Measurements from ENCODE around the gene ANXA1. TPM values are rescaled to one million over a fixed set of nuclear protein-coding genes. Genes with fewer than 3 reads are reported as not detected.
A peak's percentile ranks its signal among the peaks of the same experiment; 100 is the strongest.

The ANXA1 gene
- total and polyA plus RNA-seq, 2 experiments from 2014 or later, result 1,002 to 1,010 TPM

DNA sequence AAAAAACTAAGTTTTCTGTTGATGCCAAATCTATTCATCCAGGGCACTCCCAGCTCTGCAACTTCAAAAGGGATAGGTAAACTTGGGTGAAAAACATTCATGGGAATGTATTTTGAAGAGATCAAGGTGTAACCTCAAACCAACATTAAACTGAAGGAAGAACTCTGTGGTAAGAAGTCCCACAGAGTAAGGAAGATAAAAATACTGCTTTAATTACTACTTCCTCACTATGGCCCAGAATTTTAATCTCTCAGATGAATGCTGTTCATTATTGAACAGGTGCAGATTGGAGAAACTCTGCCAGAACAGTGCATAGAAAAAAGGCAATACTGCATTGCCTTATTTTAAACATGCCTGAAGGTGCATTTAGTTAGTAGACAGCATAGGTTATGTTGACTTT is 37.6 kb upstream of the ANXA1 start:
- DNase-seq, result no peak
- TF ChIP-seq EZH2 (IDR thresholded peaks at IDR 0.05; ENCODE audit: insufficient read depth, poor library complexity, severe bottlenecking) (no peak), EZH2phosphoT487 (IDR thresholded peaks at IDR 0.05; ENCODE audit: insufficient read depth, low read depth) (no peak)
- no peak overlapping the region for H3K9ac ChIP-seq
- no peak overlapping the region for H3K4me2 ChIP-seq (ENCODE audit: unreplicated experiment)
- no peaks in the 10 kb centered on the region for H3K79me2 ChIP-seq (ENCODE audit: insufficient read depth)
- H3K4me1 ChIP-seq (ENCODE audit: insufficient read depth), result peaks cover 26% of the 10 kb centered on the region
- no peaks in the 10 kb centered on the region for H4K20me1 ChIP-seq (ENCODE audit: insufficient read depth)
- in situ Hi-C loops (cut with MboI), result no loop called here
- H3K4me3 ChIP-seq, result no peak overlapping the region
- H3K9me3 ChIP-seq (ENCODE audit: low read depth), result no peaks in the 10 kb centered on the region
- no peak overlapping the region for H2AFZ ChIP-seq
- H3K27ac ChIP-seq, result no peak overlapping the region
- H3K27me3 ChIP-seq (replicated peaks; ENCODE audit: insufficient read depth), result no peaks in the 10 kb centered on the region
- peaks cover 25% of the 10 kb centered on the region for H3F3A ChIP-seq (ENCODE audit: insufficient read depth)
- no peaks in the 10 kb centered on the region for H3K9me2 ChIP-seq (ENCODE audit: insufficient read depth)
- H3K36me3 ChIP-seq (ENCODE audit: low read depth), result no peaks in the 10 kb centered on the region

DNA sequence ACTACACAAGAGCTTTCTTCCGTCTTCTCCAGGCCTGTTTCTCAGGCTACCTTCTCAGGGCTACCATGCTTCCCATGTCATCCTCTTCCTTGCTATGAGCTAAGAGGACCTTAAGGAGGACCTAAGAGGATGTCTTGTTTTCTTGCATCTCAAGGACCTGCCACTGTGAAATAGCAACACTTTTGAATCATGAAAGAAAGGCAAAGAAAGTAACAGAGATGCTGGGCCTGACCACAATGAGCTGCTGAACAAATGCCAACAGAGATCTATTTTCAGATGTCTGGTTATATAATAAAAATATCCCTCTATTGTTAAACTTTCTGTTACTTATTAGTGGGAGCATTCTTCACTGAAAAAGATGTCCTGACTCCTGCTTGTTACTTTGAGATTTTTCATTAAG is 36.7 kb upstream of the ANXA1 start:
- Histone ChIP-seq H3K9me2 (ENCODE audit: insufficient read depth) (no peaks in the 10 kb centered on the region), H3K4me3 (no peak overlapping the region), H3F3A (ENCODE audit: insufficient read depth) (peaks cover 29% of the 10 kb centered on the region), H3K27me3 (replicated peaks; ENCODE audit: insufficient read depth) (no peaks in the 10 kb centered on the region), H3K4me1 (ENCODE audit: insufficient read depth) (peaks cover 35% of the 10 kb centered on the region), H3K9me3 (ENCODE audit: low read depth) (no peaks in the 10 kb centered on the region), H3K79me2 (ENCODE audit: insufficient read depth) (no peaks in the 10 kb centered on the region), H3K9ac (no peak overlapping the region), H3K4me2 (ENCODE audit: unreplicated experiment) (no peak overlapping the region), H3K36me3 (ENCODE audit: low read depth) (no peaks in the 10 kb centered on the region), H3K27ac (no peak overlapping the region), H2AFZ (no peak overlapping the region), H4K20me1 (ENCODE audit: insufficient read depth) (no peaks in the 10 kb centered on the region)
- WGBS, 2 experiments (ENCODE audit: low coverage in 1 of 2, low lambda C conversion rate in 2 of 2, missing lambda C conversion rate in 2 of 2), result 90 to 97% methylated on average over 1 of the region's 1 CpG
- DNase-seq, result no peak
- in situ Hi-C loops (cut with MboI), result no loop called here
- no peak for TF ChIP-seq EZH2phosphoT487 (IDR thresholded peaks at IDR 0.05; ENCODE audit: insufficient read depth, low read depth)

DNA sequence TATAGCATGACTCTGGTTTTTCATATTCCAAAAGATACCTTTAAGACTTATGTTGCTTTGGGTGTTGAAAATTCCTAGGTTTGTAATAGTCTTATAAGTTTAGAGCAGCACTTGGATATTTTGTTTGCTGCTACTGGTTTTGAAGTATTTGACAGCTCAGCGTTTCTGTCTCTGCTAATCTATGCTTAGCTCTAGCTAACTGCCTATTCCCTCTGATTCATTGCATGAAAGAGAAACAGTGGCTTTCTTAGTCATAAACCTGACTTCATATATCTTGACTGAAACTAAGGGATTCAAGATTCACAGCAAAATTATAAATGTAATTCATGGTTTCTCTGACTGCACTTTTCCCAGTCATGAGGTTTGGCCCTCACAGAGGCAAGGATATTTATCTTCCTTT is 35.6 kb upstream of the ANXA1 start:
- in situ Hi-C loops (cut with MboI), result no loop called here
- H3K27ac ChIP-seq, result peak overlapping the region; percentile 63
- H3K9ac ChIP-seq, result no peak overlapping the region
- H3K79me2 ChIP-seq (ENCODE audit: insufficient read depth), result no peaks in the 10 kb centered on the region
- peaks cover 36% of the 10 kb centered on the region for H3K4me1 ChIP-seq (ENCODE audit: insufficient read depth)
- H3K4me2 ChIP-seq (ENCODE audit: unreplicated experiment), result peak overlapping the region; percentile 19
- H3K4me3 ChIP-seq, result no peak overlapping the region
- H3K27me3 ChIP-seq (replicated peaks; ENCODE audit: insufficient read depth), result no peaks in the 10 kb centered on the region
- H3K36me3 ChIP-seq (ENCODE audit: low read depth), result no peaks in the 10 kb centered on the region
- H3K9me2 ChIP-seq (ENCODE audit: insufficient read depth), result no peaks in the 10 kb centered on the region
- DNase-seq, result peak; percentile 84
- no peak for TF ChIP-seq EZH2phosphoT487 (IDR thresholded peaks at IDR 0.05; ENCODE audit: insufficient read depth, low read depth)
- TF ChIP-seq EZH2 (IDR thresholded peaks at IDR 0.05; ENCODE audit: insufficient read depth, poor library complexity, severe bottlenecking), result no peak
- peaks cover 29% of the 10 kb centered on the region for H3F3A ChIP-seq (ENCODE audit: insufficient read depth)
- no peaks in the 10 kb centered on the region for H4K20me1 ChIP-seq (ENCODE audit: insufficient read depth)
- no peak overlapping the region for H2AFZ ChIP-seq
- 3 to 9% methylated on average over 1 of the region's 1 CpG for WGBS, 2 experiments (ENCODE audit: low coverage in 1 of 2, low lambda C conversion rate in 2 of 2, missing lambda C conversion rate in 2 of 2)
- H3K9me3 ChIP-seq (ENCODE audit: low read depth), result no peaks in the 10 kb centered on the region

GRCh38 chr9:73116880-73117279 is 34.8 kb upstream of the ANXA1 start:
- Histone ChIP-seq H3F3A (ENCODE audit: insufficient read depth) (peaks cover 29% of the 10 kb centered on the region), H3K36me3 (ENCODE audit: low read depth) (no peaks in the 10 kb centered on the region), H3K9me3 (ENCODE audit: low read depth) (no peaks in the 10 kb centered on the region), H3K4me3 (no peak overlapping the region), H3K9ac (no peak overlapping the region), H3K4me1 (ENCODE audit: insufficient read depth) (peaks cover 36% of the 10 kb centered on the region), H3K27ac (peak overlapping the region; percentile 63; the same call in 1 of the 2 replicates), H3K4me2 (ENCODE audit: unreplicated experiment) (no peak overlapping the region), H4K20me1 (ENCODE audit: insufficient read depth) (no peaks in the 10 kb centered on the region), H3K27me3 (replicated peaks; ENCODE audit: insufficient read depth) (no peaks in the 10 kb centered on the region), H3K79me2 (ENCODE audit: insufficient read depth) (no peaks in the 10 kb centered on the region), H3K9me2 (ENCODE audit: insufficient read depth) (no peaks in the 10 kb centered on the region), H2AFZ (no peak overlapping the region)
- DNase-seq, result no peak
- no peak for TF ChIP-seq EZH2 (IDR thresholded peaks at IDR 0.05; ENCODE audit: insufficient read depth, poor library complexity, severe bottlenecking)
- no peak for TF ChIP-seq EZH2phosphoT487 (IDR thresholded peaks at IDR 0.05; ENCODE audit: insufficient read depth, low read depth)
- in situ Hi-C loops (cut with MboI), result no loop called here
- 92 to 93% methylated on average over 1 of the region's 1 CpG for WGBS, 2 experiments (ENCODE audit: low coverage in 1 of 2, low lambda C conversion rate in 2 of 2, missing lambda C conversion rate in 2 of 2)

- peak overlapping the region; percentile 38 for H3K4me2 ChIP-seq (ENCODE audit: unreplicated experiment)
- DNase-seq, result peak; percentile 69
- in situ Hi-C loops (cut with MboI), result no loop called here
These were observed 33.4 kb upstream of the ANXA1 start for GRCh38 chr9:73118286-73118685.

More at GRCh38 chr9:73118286-73118685, 33.4 kb upstream of the ANXA1 start:
- Histone ChIP-seq H3F3A (ENCODE audit: insufficient read depth) (peaks cover 29% of the 10 kb centered on the region), H3K9me3 (ENCODE audit: low read depth) (no peaks in the 10 kb centered on the region), H3K36me3 (ENCODE audit: low read depth) (no peaks in the 10 kb centered on the region), H3K4me3 (no peak overlapping the region), H3K27ac (peak overlapping the region; percentile 79), H3K4me1 (ENCODE audit: insufficient read depth) (peaks cover 36% of the 10 kb centered on the region), H2AFZ (no peak overlapping the region), H3K27me3 (replicated peaks; ENCODE audit: insufficient read depth) (no peaks in the 10 kb centered on the region), H3K9ac (peak overlapping the region; percentile 31; the same call in 1 of the 2 replicates), H4K20me1 (ENCODE audit: insufficient read depth) (no peaks in the 10 kb centered on the region), H3K9me2 (ENCODE audit: insufficient read depth) (no peaks in the 10 kb centered on the region), H3K79me2 (ENCODE audit: insufficient read depth) (no peaks in the 10 kb centered on the region)
- TF ChIP-seq EZH2 (IDR thresholded peaks at IDR 0.05; ENCODE audit: insufficient read depth, poor library complexity, severe bottlenecking) (no peak), EZH2phosphoT487 (IDR thresholded peaks at IDR 0.05; ENCODE audit: insufficient read depth, low read depth) (no peak)
